Measurements from ENCODE around the gene ASB18.

Gene ASB18

GRCh38 chr2:236208019-236208926 lies 55.9 kb downstream of the ASB18 start:
- DNase-seq (ENCODE audit: low spot score) = no peak

DNA sequence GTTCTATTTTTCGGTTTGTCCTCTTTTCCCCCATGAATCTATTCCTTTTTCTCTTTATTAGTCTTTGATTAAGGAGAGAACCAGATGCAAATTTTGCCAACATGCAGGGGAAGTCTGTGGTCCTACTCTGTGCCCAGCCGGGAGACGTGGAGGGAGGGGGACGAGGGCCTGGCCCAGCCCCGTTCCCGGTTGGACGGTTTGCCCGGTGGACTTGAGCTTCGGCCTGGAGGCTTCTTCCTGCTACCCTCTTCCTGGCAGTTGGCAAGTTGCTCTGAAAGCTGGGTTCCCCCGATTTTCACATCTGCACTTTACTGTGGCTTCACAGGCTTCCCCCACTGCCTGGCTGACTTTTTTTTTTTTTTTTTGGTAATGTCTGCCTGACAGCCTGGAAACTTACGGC lies 56.7 kb downstream of the ASB18 start:
- no peak for DNase-seq (ENCODE audit: low spot score)

GRCh38 chr2:236205867-236206645 lies 58.1 kb downstream of the ASB18 start:
- DNase-seq (ENCODE audit: low spot score) = no peak

DNA sequence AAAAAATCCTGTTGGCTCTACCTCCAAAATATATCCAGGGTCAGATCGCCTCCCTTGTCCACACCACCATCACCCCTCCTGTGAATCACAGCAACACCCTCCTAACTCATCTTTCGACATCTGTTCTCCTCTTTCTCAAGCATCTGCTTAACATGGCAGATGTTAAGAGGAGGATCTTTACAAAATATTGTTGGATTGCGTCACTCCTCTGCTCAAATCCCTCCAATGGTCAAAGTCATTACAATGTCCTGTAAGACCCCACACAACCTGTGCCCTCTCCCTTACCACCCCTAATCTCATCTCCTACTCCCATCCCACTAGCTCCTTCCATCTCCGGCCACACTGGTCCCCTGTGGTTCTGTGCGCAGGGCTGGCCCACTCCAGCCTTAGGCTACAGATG lies 59.3 kb downstream of the ASB18 start:
- DNase-seq (ENCODE audit: low spot score) = no peak

DNA sequence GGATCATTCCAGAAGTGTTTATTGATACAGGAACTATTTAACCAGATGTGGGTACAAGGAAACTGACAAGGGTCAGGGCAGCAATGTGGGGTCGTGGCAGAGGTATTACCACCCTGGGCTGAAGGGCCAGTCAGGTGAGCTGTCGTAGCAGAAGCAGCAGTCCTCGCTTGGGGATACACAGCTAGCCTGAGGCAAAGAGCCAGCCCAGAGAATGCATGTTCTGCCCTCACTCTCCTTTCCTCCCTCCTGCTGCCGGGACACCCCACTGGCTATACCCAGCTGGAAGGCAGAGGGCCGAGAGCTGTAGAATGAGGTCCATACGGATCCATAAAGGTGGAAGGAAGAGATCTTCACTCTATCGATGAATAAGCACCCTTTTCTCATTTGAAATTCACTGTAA lies 63.8 kb downstream of the ASB18 start:
- no peak for DNase-seq (ENCODE audit: low spot score)

DNA sequence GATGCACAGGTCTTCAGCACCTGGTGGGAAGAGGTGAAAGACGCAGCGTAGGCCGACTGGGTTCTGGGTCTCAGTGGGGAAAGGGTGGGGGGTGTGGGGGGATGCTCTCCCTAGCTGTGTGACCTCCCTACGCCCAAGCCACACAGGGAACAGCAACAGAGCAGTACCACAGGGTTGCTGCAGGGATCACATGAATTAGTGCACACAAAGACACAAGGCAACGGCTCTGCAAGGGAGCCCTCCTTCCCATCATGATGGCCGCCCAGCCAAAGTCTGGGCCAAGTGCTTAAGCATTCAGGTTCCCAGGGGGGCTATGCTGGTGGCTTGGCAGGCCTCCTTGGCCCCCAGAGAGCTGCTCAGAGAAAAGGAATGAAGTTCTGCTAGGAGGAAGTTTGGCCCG lies 67.8 kb downstream of the ASB18 start:
- DNase-seq (ENCODE audit: low spot score) = no peak

GRCh38 chr2:236195726-236196125 lies 68.5 kb downstream of the ASB18 start:
- no peak for DNase-seq (ENCODE audit: low spot score)

DNA sequence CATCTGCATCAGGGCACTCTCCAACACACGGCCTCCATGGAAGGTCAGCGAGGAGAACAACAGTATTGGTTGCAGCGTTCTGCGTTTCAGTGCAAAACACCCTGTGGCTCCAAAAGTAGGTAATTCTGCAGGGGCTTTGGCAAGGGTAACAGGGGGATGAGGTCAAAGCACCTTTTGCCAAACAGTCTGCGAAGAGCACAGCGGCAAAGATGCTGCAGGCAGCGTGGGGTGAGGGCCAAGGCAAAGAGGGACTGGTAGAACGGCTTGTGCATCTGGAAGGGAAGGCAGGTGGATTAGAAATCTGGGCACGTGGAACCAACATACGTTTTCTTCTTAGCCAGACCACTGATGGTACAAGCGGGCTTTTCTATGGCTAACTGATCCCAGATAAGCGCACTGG lies 69.4 kb downstream of the ASB18 start:
- DNase-seq (ENCODE audit: low spot score) = no peak

GRCh38 chr2:236193026-236193425 lies 71.2 kb downstream of the ASB18 start:
- no peak for DNase-seq (ENCODE audit: low spot score)

GRCh38 chr2:236190674-236191073 lies 73.5 kb downstream of the ASB18 start:
- DNase-seq (ENCODE audit: low spot score) = no peak

- DNase-seq (ENCODE audit: low spot score) = no peak
Observed at GRCh38 chr2:236184701-236185100, 79.5 kb downstream of the ASB18 start.

GRCh38 chr2:236180831-236181453 lies 83.3 kb downstream of the ASB18 start:
- DNase-seq (ENCODE audit: low spot score) = peak; percentile 87

GRCh38 chr2:236180076-236180816 lies 84.0 kb downstream of the ASB18 start:
- DNase-seq (ENCODE audit: low spot score) = no peak

- DNase-seq (ENCODE audit: low spot score) = no peak
Observed at GRCh38 chr2:236179236-236180075, 84.8 kb downstream of the ASB18 start.

DNA sequence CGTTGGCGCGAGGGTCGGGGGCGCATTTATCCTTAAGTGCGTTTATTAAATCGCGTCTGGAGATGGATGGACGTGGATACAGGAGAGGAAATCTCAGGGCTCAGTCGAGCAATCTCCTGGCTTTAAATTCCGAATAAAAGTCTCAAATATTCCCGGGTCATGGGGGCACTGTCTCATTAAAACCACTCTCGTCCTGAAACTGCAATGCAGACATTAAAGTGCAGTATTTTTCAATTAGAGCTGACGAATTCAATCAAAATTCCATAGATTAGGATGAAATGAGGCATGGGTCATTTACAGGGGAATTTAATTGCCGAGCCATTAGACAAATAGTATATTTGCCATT lies 85.3 kb downstream of the ASB18 start:
- DNase-seq (ENCODE audit: low spot score) = no peak

DNA sequence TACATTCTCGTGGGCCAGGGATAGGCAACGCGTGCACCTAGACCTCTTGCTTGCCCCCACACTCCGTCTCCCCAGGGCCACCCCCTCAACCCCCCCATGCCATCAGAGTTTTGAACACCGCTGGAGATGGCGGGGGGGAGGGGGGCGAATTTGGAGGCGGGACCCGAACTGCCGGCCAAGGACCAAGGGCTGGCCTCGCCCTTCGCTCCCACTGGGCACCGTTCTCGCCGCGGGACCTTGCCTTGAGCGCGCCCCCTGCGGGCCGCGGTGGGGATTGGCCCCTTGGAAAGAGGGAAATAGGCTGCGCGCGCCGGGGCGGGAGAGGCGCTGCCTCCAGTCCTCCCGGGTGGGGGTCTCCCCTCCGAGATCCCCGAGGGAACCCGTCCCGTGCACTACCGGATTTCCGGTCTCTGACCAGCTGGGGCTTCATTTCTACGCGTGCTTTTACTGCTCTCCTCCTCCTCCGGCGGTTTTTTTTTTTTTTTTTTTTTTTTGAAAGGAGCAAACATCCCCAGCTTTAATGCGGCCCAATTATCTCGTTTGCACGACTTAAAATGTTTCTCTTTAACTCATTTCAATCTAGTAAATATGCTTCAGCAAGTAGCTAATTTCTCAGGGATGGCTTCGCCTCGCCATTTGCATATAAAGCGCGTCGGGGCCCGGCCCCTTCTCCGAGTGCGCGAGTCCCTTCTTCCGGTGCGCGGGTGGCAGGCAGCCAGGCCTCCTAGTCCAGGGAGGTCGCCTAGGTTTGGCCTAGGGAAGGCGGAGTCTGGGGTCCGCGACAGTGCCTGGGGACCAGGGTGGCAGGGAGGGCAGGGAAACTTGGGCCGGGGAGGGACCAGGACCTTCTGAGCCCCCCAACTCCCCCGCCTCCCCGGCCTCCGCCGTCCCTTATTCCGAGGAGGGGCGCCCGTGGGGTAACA lies 86.0 kb downstream of the ASB18 start:
- peak; percentile 82 for DNase-seq (ENCODE audit: low spot score)

GRCh38 chr2:236177604-236177966 lies 86.6 kb downstream of the ASB18 start:
- no peak for DNase-seq (ENCODE audit: low spot score)

DNA sequence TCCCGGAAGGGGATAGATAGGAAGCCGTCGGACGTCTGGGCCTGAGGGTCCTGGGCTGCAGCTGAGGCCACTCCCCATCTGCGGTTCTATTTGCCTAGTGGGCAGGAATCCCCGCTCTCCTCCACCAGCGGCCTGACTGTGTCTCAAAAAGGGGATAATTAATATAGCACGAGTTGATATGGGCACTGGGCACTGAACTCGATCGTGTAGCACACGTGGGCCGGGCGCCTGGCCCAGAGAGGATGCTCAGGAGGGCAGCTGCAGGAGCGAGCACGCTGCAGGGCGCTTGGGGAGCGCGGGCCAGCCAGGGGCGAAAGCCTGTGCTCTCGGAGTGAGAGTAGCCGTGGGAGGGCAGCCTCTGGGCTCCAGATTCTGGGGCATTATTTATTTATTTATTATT lies 87.3 kb downstream of the ASB18 start:
- DNase-seq (ENCODE audit: low spot score) = no peak

GRCh38 chr2:236176417-236176816 lies 87.8 kb downstream of the ASB18 start:
- DNase-seq (ENCODE audit: low spot score) = no peak

DNA sequence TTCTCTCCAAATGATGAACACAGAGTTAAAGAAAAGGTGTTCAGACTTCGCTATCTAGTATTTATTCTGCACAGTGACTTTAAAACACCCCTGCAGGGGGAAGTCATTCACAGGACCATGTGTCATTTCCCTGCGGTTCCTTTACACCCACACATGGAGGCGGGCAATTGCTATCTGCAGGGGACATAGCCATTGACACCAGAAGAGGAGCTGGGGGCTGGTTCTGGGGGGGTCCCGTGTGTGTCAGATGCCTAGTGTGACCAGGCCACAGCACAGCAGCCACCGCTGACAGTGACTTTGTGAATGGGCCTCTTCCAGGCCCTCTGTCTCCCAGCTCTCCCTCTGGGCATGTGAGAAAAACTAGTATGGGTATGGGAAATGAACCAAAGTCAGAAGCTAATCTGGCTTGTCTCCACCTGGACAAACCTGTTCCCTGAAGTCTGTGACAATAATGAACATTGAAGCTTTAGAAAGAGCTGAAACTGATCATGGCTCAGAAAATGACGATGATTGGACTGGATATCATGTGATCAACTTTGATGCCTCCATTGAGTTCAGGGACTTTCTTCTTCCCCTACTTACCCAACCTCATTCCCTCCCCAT lies 88.6 kb downstream of the ASB18 start:
- no peak for DNase-seq (ENCODE audit: low spot score)

All from hepatic stellate cell (primary cell).